Measurements from ENCODE around the gene MLPH.

Gene MLPH

GRCh38 chr2:237453671-237454070 lies 33.4 kb upstream of the MLPH start:
- no peak overlapping the region for H3K4me3 ChIP-seq (ENCODE audit: low read depth, low read length)
- no peak for DNase-seq (ENCODE audit: low read depth)
- TF ChIP-seq MYC (IDR thresholded peaks at IDR 0.05; ENCODE audit: low read depth, low read length) (no peak), CTCF (IDR thresholded peaks at IDR 0.05; ENCODE audit: low read depth, low read length) (no peak), MAX (IDR thresholded peaks at IDR 0.05; ENCODE audit: low read depth, low read length) (no peak), POLR2A (IDR thresholded peaks at IDR 0.05; ENCODE audit: extremely low read depth, insufficient read length) (no peak)

GRCh38 chr2:237455764-237456163 lies 31.3 kb upstream of the MLPH start:
- H3K4me3 ChIP-seq (ENCODE audit: low read depth, low read length) = no peak overlapping the region
- no peak for TF ChIP-seq POLR2A (IDR thresholded peaks at IDR 0.05; ENCODE audit: extremely low read depth, insufficient read length)
- no peak for TF ChIP-seq MYC (IDR thresholded peaks at IDR 0.05; ENCODE audit: low read depth, low read length)
- no peak for TF ChIP-seq MAX (IDR thresholded peaks at IDR 0.05; ENCODE audit: low read depth, low read length)
- TF ChIP-seq CTCF (IDR thresholded peaks at IDR 0.05; ENCODE audit: low read depth, low read length) = no peak
- no peak for DNase-seq (ENCODE audit: low read depth)

- TF ChIP-seq CTCF (IDR thresholded peaks at IDR 0.05; ENCODE audit: low read depth, low read length) (no peak), MAX (IDR thresholded peaks at IDR 0.05; ENCODE audit: low read depth, low read length) (no peak), MYC (IDR thresholded peaks at IDR 0.05; ENCODE audit: low read depth, low read length) (no peak), POLR2A (IDR thresholded peaks at IDR 0.05; ENCODE audit: extremely low read depth, insufficient read length) (no peak)
- no peak overlapping the region for H3K4me3 ChIP-seq (ENCODE audit: low read depth, low read length)
- no peak for DNase-seq (ENCODE audit: low read depth)
Measured at GRCh38 chr2:237456200-237456843, 30.7 kb upstream of the MLPH start.

GRCh38 chr2:237457388-237457941 lies 29.6 kb upstream of the MLPH start:
- TF ChIP-seq POLR2A (IDR thresholded peaks at IDR 0.05; ENCODE audit: extremely low read depth, insufficient read length) = no peak
- no peak for TF ChIP-seq MYC (IDR thresholded peaks at IDR 0.05; ENCODE audit: low read depth, low read length)
- TF ChIP-seq MAX (IDR thresholded peaks at IDR 0.05; ENCODE audit: low read depth, low read length) = no peak
- TF ChIP-seq CTCF (IDR thresholded peaks at IDR 0.05; ENCODE audit: low read depth, low read length) = no peak
- H3K4me3 ChIP-seq (ENCODE audit: low read depth, low read length) = no peak overlapping the region
- DNase-seq (ENCODE audit: low read depth) = no peak

GRCh38 chr2:237458519-237458918 lies 28.5 kb upstream of the MLPH start:
- no peak for TF ChIP-seq MYC (IDR thresholded peaks at IDR 0.05; ENCODE audit: low read depth, low read length)
- TF ChIP-seq POLR2A (IDR thresholded peaks at IDR 0.05; ENCODE audit: extremely low read depth, insufficient read length) = no peak
- TF ChIP-seq MAX (IDR thresholded peaks at IDR 0.05; ENCODE audit: low read depth, low read length) = no peak
- TF ChIP-seq CTCF (IDR thresholded peaks at IDR 0.05; ENCODE audit: low read depth, low read length) = no peak
- no peak for DNase-seq (ENCODE audit: low read depth)
- no peak overlapping the region for H3K4me3 ChIP-seq (ENCODE audit: low read depth, low read length)

All from NB4 (cell line).